K562 (cell line): ENCODE data around the gene OVOL3. TPM values are rescaled to one million over a fixed set of nuclear protein-coding genes. Genes with fewer than 3 reads are reported as not detected.
A peak's percentile ranks its signal among the peaks of the same experiment; 100 is the strongest.

ENCODE experiments used
- ARNT ChIP-seq, 2 experiments: fragments of 450-650 bp; IDR thresholded peaks; 2 replicates each; pipeline ENCODE4 v1.6.1; 2016; ENCODE audit warnings: mild to moderate bottlenecking in 1 of 2
- CBX1 ChIP-seq: sonication (generic); IDR thresholded peaks from 2 replicates; pipeline ENCODE4 v1.6.1; 2016; ENCODE audit warnings: antibody characterized with exemption, low read depth, mild to moderate bottlenecking
- FOSL1 ChIP-seq: fragments of 200-800 bp; sonication (Bioruptor generic); conservative IDR thresholded peaks from 2 replicates; pipeline ENCODE4 v1.6.1; 2016; ENCODE audit warnings: missing genetic modification characterization, missing compliant biosample characterization
- HDAC1 ChIP-seq, 2 experiments: fragments of 450-650 bp; IDR thresholded peaks; 2 replicates each; pipeline ENCODE4 v1.6.1; 2016 to 2017; ENCODE audit warnings: inconsistent platforms in 1 of 2, mild to moderate bottlenecking in 1 of 2, moderate library complexity in 1 of 2
- LEF1 ChIP-seq: fragments of 450-650 bp; IDR thresholded peaks from 2 replicates; pipeline ENCODE4 v1.6.1; 2016; ENCODE audit warnings: mild to moderate bottlenecking
- NCOA1 ChIP-seq: fragments of 450-650 bp; IDR thresholded peaks from 2 replicates; pipeline ENCODE4 v1.6.1; 2016; ENCODE audit warnings: low read depth
- NCOR1 ChIP-seq: fragments of 450-650 bp; IDR thresholded peaks from 2 replicates; pipeline ENCODE4 v1.6.1; 2016; ENCODE audit warnings: mild to moderate bottlenecking, moderate library complexity
- NFIC ChIP-seq: fragments of 450-650 bp; IDR thresholded peaks from 2 replicates; pipeline ENCODE4 v1.6.1; 2017; ENCODE audit warnings: mild to moderate bottlenecking, inconsistent platforms
- NRF1 ChIP-seq, 2 experiments: fragments of 450-650 bp; IDR thresholded peaks in 1 of 2; conservative IDR thresholded peaks in 1 of 2; 2 replicates each; pipeline ENCODE4 v1.6.1; 2014; ENCODE audit warnings: mild to moderate bottlenecking in 2 of 2
- SIN3A ChIP-seq, 2 experiments: fragments of 150-350 bp in 1 of 2; IDR thresholded peaks; 2 replicates each; pipeline ENCODE4 v1.6.1; 2011 to 2016; ENCODE audit warnings: borderline replicate concordance in 2 of 2, low read depth in 2 of 2, low read length in 2 of 2, mild to moderate bottlenecking in 2 of 2, moderate library complexity in 2 of 2; ENCODE audit not compliant: control insufficient read depth in 1 of 2
- SIRT6 ChIP-seq: IDR thresholded peaks from one replicate; pipeline ENCODE4 v1.6.1; 2012; ENCODE audit warnings: low read depth, mild to moderate bottlenecking, control low read depth, inconsistent platforms, low read length, moderate library complexity
- SMARCA4 ChIP-seq: fragments of 450-650 bp; IDR thresholded peaks from 2 replicates; pipeline ENCODE4 v1.6.1; 2016
- SOX6 ChIP-seq: fragments of 450-650 bp; IDR thresholded peaks from 2 replicates; pipeline ENCODE4 v1.6.1; 2014; ENCODE audit warnings: mild to moderate bottlenecking
- TAL1 ChIP-seq: fragments of 450-650 bp; IDR thresholded peaks from 2 replicates; pipeline ENCODE4 v1.6.1; 2016; ENCODE audit warnings: mild to moderate bottlenecking
- TBL1XR1 ChIP-seq, 2 experiments: IDR thresholded peaks; 2 replicates each; pipeline ENCODE4 v1.6.1; 2012; ENCODE audit warnings: improper control_type of control experiment in 2 of 2, low read length in 2 of 2, mild to moderate bottlenecking in 1 of 2
- ZBTB7A ChIP-seq: IDR thresholded peaks from 2 replicates; pipeline ENCODE4 v1.6.1; 2011; ENCODE audit warnings: low read depth, mild to moderate bottlenecking, low read length, moderate library complexity, borderline replicate concordance; ENCODE audit not compliant: control insufficient read depth
- ZNF766 ChIP-seq: fragments of 200-800 bp; sonication (Bioruptor generic); conservative IDR thresholded peaks from 2 replicates; pipeline ENCODE4 v1.6.1; 2016; ENCODE audit warnings: missing genetic modification characterization, missing compliant biosample characterization
- polyA plus RNA-seq, 8 experiments: library from polyadenylated mRNA; depleted of rRNA in 4 of 8; stranded (reverse) in 5 of 8; unstranded in 3 of 8; fragments of >200 nt; fragmentation: Nextera tagmentation in 2 of 8; fragmentation: Illumina TruSeq in 1 of 8; extraction: Ambion mirVana in 2 of 8; extraction: Trizol in 1 of 8; gene quantifications; 2 replicates each; pipeline versions ENCODE4 v1.2.1 to v1.2.3, GENCODE V29; 2011 to 2014; ENCODE audit warnings: inconsistent platforms in 1 of 8, missing spikeins in 1 of 8
- total RNA-seq, 7 experiments: library from RNA; depleted of rRNA in 6 of 7; stranded (reverse); fragments of >200 nt in 6 of 7; fragmentation: Illumina TruSeq in 2 of 7; extraction: Trizol in 2 of 7; gene quantifications; 2 replicates each; pipeline versions ENCODE4 v1.2.1 to v1.2.3, GENCODE V29; 2011 to 2021; ENCODE audit warnings: low replicate concordance in 1 of 7
- TF ChIP-seq, protein P1 (sequence below): fragments of 450-650 bp; IDR thresholded peaks from 2 replicates; pipeline ENCODE4 v1.6.1; 2018; ENCODE audit not compliant: partially characterized antibody
- TF ChIP-seq, protein P2 (sequence below): fragments of 250-450 bp; sonication (Bioruptor Pico); IDR thresholded peaks from 2 replicates; pipeline ENCODE4 v1.4.0; 2020; ENCODE audit warnings: mild to moderate bottlenecking, moderate library complexity
- TF ChIP-seq, protein P3 (sequence below): fragments of 450-650 bp; IDR thresholded peaks from 2 replicates; pipeline ENCODE4 v1.6.1; 2016; ENCODE audit warnings: borderline replicate concordance
- TF ChIP-seq, protein P4 (sequence below): fragments of 250-450 bp; sonication (Bioruptor Pico); IDR thresholded peaks from 2 replicates; pipeline ENCODE4 v1.8.0; 2022; ENCODE audit warnings: moderate library complexity, mild to moderate bottlenecking, inconsistent platforms

The OVOL3 gene
- total and polyA plus RNA-seq, 9 of the 15 experiments (the other 6 are each of a cell fraction or from before 2014, with no cell fraction given): not detected

DNA sequence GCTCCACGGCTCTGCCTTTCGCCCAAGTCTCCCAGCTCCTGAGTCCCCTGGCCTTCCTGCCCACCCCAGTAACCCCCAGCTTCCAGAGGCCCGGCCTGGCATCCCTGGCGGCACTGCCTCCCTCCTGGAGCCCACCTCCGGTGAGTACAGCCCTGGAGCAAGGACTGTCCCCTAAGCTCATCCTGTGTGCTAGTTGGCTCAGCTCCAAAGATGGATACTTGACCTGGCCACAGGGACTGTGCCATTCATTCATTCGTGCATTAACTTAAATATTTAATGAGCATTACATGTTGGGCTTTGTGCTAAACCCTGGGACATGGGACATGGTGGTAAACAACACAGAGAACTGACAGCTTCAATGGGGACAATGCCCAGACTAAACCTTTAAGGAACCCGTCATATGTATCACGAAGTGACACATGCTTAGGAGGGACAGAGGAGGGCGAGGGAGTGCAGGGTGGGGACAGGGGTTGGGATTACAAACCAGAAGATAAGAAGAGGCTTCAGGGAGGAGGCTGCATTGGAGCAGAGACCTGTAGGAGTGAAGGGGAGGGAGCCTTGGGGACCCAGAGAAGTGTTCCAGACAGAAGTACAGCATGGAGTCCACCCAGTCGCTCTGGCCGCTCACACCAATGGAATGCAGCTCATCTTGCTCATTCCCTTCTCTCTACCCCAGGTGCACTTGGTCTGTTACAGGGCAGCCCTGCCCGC lies 6.9 kb upstream of the OVOL3 start (continued):
- TF ChIP-seq, protein P1, sequence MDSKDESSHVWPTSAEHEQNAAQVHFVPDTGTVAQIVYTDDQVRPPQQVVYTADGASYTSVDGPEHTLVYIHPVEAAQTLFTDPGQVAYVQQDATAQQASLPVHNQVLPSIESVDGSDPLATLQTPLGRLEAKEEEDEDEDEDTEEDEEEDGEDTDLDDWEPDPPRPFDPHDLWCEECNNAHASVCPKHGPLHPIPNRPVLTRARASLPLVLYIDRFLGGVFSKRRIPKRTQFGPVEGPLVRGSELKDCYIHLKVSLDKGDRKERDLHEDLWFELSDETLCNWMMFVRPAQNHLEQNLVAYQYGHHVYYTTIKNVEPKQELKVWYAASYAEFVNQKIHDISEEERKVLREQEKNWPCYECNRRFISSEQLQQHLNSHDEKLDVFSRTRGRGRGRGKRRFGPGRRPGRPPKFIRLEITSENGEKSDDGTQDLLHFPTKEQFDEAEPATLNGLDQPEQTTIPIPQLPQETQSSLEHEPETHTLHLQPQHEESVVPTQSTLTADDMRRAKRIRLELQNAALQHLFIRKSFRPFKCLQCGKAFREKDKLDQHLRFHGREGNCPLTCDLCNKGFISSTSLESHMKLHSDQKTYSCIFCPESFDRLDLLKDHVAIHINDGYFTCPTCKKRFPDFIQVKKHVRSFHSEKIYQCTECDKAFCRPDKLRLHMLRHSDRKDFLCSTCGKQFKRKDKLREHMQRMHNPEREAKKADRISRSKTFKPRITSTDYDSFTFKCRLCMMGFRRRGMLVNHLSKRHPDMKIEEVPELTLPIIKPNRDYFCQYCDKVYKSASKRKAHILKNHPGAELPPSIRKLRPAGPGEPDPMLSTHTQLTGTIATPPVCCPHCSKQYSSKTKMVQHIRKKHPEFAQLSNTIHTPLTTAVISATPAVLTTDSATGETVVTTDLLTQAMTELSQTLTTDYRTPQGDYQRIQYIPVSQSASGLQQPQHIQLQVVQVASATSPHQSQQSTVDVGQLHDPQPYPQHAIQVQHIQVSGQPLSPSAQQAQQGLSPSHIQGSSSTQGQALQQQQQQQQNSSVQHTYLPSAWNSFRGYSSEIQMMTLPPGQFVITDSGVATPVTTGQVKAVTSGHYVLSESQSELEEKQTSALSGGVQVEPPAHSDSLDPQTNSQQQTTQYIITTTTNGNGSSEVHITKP: peak; percentile 83
- TF ChIP-seq ARNT (IDR thresholded peaks at IDR 0.05) (peak in 1 of 2 experiments; percentile 34; a peak in 1 of 4 replicates), ZBTB7A (peak; percentile 69; the same call in 1 of the 2 replicates), LEF1 (peak; percentile 27; the same call in 1 of the 2 replicates), SIRT6 (no peak), CBX1 (no peak), SIN3A (IDR thresholded peaks at IDR 0.05; ENCODE audit: borderline replicate concordance in 2 of 2, control insufficient read depth in 1 of 2, low read depth in 2 of 2, low read length in 2 of 2) (peak in 1 of 2 experiments; percentile 54; a peak in 1 of 4 replicates), TAL1 (peak; percentile 71), SOX6 (peak; percentile 35; the same call in 1 of the 2 replicates), NCOR1 (peak; percentile 76), ZNF766 (CRISPR knock-in tag) (peak; percentile 72), HDAC1 (IDR thresholded peaks at IDR 0.05) (peak in 1 of 2 experiments; percentile 74; a peak in 1 of 4 replicates), NFIC (peak; percentile 93), NCOA1 (no peak), SMARCA4 (peak; percentile 80), TBL1XR1 (IDR thresholded peaks at IDR 0.05; ENCODE audit: low read length in 2 of 2) (0 out of 4 replicates have a peak, but pooled peaks of 1 of the 2 experiments have one; percentile 16), FOSL1 (tag) (peak; percentile 50; the same call in 1 of the 2 replicates), NRF1 (conservative IDR thresholded peaks at IDR 0.05 in 1 of 2, IDR thresholded peaks at IDR 0.05 in 1 of 2) (peak; percentile 24 to 35; a peak in 1 of 4 replicates)
- TF ChIP-seq, protein P2, sequence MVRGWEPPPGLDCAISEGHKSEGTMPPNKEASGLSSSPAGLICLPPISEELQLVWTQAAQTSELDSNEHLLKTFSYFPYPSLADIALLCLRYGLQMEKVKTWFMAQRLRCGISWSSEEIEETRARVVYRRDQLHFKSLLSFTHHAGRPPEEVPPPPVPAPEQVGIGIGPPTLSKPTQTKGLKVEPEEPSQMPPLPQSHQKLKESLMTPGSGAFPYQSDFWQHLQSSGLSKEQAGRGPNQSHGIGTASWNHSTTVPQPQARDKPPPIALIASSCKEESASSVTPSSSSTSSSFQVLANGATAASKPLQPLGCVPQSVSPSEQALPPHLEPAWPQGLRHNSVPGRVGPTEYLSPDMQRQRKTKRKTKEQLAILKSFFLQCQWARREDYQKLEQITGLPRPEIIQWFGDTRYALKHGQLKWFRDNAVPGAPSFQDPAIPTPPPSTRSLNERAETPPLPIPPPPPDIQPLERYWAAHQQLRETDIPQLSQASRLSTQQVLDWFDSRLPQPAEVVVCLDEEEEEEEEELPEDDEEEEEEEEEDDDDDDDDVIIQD (CRISPR knock-in tag): no peak
- TF ChIP-seq, protein P3, sequence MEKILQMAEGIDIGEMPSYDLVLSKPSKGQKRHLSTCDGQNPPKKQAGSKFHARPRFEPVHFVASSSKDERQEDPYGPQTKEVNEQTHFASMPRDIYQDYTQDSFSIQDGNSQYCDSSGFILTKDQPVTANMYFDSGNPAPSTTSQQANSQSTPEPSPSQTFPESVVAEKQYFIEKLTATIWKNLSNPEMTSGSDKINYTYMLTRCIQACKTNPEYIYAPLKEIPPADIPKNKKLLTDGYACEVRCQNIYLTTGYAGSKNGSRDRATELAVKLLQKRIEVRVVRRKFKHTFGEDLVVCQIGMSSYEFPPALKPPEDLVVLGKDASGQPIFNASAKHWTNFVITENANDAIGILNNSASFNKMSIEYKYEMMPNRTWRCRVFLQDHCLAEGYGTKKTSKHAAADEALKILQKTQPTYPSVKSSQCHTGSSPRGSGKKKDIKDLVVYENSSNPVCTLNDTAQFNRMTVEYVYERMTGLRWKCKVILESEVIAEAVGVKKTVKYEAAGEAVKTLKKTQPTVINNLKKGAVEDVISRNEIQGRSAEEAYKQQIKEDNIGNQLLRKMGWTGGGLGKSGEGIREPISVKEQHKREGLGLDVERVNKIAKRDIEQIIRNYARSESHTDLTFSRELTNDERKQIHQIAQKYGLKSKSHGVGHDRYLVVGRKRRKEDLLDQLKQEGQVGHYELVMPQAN: peak; percentile 50; the same call in 1 of the 2 replicates
- TF ChIP-seq, protein P4, sequence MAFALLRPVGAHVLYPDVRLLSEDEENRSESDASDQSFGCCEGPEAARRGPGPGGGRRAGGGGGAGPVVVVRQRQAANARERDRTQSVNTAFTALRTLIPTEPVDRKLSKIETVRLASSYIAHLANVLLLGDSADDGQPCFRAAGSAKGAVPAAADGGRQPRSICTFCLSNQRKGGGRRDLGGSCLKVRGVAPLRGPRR (CRISPR knock-in tag): no peak
